Karpas-422 (cell line): ENCODE results near the gene RASL11B. TPM values are rescaled to one million over a fixed set of nuclear protein-coding genes. Genes with fewer than 3 reads are reported as not detected.

Experiments
- DNase-seq: peaks from one replicate; pipeline ENCODE4 v3.0.0-alpha.2; 2015
- H2AFZ ChIP-seq: fragments of 200-600 bp; sonication (generic); 2 replicates; pipeline ENCODE4 v1.6.1; 2014; ENCODE audit warnings: antibody characterized with exemption, low read length, mixed read lengths
- H3K27ac ChIP-seq: fragments of 200-600 bp; sonication (generic); 2 replicates; pipeline ENCODE4 v1.5.1; 2014; ENCODE audit warnings: mild to moderate bottlenecking, low read length, moderate library complexity
- H3K27me3 ChIP-seq: fragments of 200-600 bp; sonication (generic); 2 replicates; pipeline ENCODE4 v1.6.1; 2014; ENCODE audit warnings: low read length, mixed read lengths
- H3K36me3 ChIP-seq: fragments of 200-600 bp; sonication (generic); 2 replicates; pipeline ENCODE4 v1.6.1; 2014; ENCODE audit warnings: low read length, mixed read lengths; ENCODE audit not compliant: insufficient read depth
- H3K4me1 ChIP-seq: fragments of 200-600 bp; sonication (generic); 2 replicates; pipeline ENCODE4 v1.6.1; 2014; ENCODE audit warnings: mild to moderate bottlenecking, low read length, mixed read lengths
- H3K4me2 ChIP-seq: fragments of 200-600 bp; sonication (generic); 2 replicates; pipeline ENCODE4 v1.6.1; 2014; ENCODE audit warnings: low read length, low read depth, mild to moderate bottlenecking; ENCODE audit not compliant: poor library complexity, severe bottlenecking
- H3K4me3 ChIP-seq: fragments of 200-600 bp; sonication (generic); 2 replicates; pipeline ENCODE4 v1.5.1; 2014; ENCODE audit warnings: mild to moderate bottlenecking, antibody characterized with exemption, low read length, mixed read lengths
- H3K79me2 ChIP-seq: fragments of 200-600 bp; sonication (generic); 2 replicates; pipeline ENCODE4 v1.6.1; 2014; ENCODE audit warnings: mild to moderate bottlenecking, low read length, mixed read lengths
- H3K9ac ChIP-seq: fragments of 200-600 bp; sonication (generic); 2 replicates; pipeline ENCODE4 v1.6.0; 2014; ENCODE audit warnings: low read length
- H3K9me2 ChIP-seq: fragments of 200-600 bp; sonication (generic), shearing (Covaris generic); replicated peaks from 2 replicates; pipeline ENCODE4 v1.6.0; 2014; ENCODE audit warnings: mild to moderate bottlenecking, low read length, moderate library complexity; ENCODE audit not compliant: insufficient read depth
- H3K9me3 ChIP-seq: fragments of 300-700, 200-600 bp; sonication (generic); 2 replicates; pipeline ENCODE4 v1.6.1; 2014; ENCODE audit warnings: low read length, mixed read lengths
- H4K20me1 ChIP-seq: fragments of 200-600 bp; sonication (generic); 2 replicates; pipeline ENCODE4 v1.6.1; 2014; ENCODE audit warnings: mild to moderate bottlenecking, antibody characterized with exemption, low read length, low read depth; ENCODE audit not compliant: insufficient read depth
- total RNA-seq: library from RNA; depleted of rRNA; stranded (reverse); fragments of >200 nt; shearing (Covaris generic); gene quantifications from 2 replicates; pipeline ENCODE4 v1.2.3, GENCODE V29; 2014; ENCODE audit warnings: low replicate concordance; rRNA removed

Gene RASL11B, protein sequence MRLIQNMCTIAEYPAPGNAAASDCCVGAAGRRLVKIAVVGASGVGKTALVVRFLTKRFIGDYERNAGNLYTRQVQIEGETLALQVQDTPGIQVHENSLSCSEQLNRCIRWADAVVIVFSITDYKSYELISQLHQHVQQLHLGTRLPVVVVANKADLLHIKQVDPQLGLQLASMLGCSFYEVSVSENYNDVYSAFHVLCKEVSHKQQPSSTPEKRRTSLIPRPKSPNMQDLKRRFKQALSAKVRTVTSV
- total RNA-seq = not detected in 2 replicates

DNA sequence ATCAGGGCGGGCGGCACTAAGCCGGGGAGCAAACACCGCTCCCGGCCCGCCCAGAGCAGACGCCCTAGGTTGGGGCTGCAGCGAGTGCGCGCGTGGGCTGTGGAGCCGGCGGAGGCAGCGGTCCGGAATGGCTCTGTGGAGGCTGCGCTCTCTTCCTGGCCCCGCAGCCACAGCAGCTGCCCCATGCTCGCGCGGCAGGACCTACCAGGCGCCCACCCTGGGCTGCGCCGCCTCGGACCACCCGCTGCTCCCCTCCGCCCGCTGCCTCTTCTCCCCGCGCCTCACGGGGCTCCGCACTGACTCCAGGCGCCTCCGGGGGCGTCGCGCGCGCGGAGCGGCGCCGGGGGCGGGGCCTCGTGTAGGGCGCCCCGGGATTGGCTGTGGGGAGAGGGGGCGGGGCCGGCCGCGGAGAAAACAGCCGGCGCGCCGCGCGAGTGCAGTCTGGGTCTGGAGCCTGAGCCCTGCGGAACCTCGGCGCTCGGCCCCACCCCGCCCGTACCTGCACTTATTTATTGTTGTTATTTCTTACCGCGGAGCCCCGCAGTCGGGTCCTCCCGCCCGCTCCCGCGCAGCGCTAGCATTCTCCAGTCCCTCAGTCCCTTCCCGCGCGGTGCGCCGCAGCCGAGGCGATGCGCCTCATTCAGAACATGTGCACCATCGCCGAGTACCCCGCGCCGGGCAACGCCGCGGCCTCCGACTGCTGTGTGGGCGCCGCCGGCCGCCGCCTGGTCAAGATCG is at the start of gene RASL11B:
TSS of gene RASL11B (plus strand) at position 439 of the 738 bp plus-strand sequence. CDS start at position 630, 191 bp downstream.
- Histone ChIP-seq H3K4me3 (no peak within 1 kb of the TSS), H2AFZ (no peak within 1 kb of the TSS), H3K9ac (no peak within 1 kb of the TSS), H3K27me3 (no peaks in the 10 kb centered on the region), H3K4me2 (no peak within 1 kb of the TSS), H3K36me3 (no peaks in the 10 kb centered on the region), H3K9me3 (no peaks in the 10 kb centered on the region), H3K79me2 (no peaks in the 10 kb centered on the region), H3K4me1 (no peaks in the 10 kb centered on the region), H3K9me2 (no peaks in the 10 kb centered on the region), H3K27ac (no peak within 1 kb of the TSS), H4K20me1 (no peaks in the 10 kb centered on the region)
- DNase-seq = no peak

DNA sequence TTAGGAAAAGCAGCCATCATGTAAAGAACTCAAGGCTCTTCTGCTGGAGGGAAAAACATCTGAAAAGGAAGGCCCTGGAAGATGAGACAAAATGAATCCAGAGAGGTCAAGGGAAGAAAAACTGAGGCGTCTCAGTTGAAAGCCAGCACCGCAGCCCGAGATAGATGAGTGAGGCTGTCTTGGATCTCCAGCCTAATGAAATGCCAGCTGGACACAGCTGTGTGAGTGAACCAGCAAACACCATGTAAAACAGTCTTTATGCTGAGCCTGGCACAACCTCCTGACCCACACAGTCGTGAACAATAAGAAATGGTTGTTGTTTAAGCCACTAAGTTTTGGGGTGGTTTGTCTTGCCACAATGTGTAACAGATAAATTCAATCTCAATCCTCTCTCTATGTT is 48.6 kb upstream of the RASL11B start:
- Histone ChIP-seq H3K9me3 (no peaks in the 10 kb centered on the region), H2AFZ (no peak overlapping the region), H3K79me2 (no peaks in the 10 kb centered on the region), H3K4me3 (no peak overlapping the region), H4K20me1 (no peaks in the 10 kb centered on the region), H3K27me3 (no peaks in the 10 kb centered on the region), H3K9ac (no peak overlapping the region), H3K4me2 (no peak overlapping the region), H3K27ac (no peak overlapping the region), H3K4me1 (no peaks in the 10 kb centered on the region), H3K9me2 (no peaks in the 10 kb centered on the region), H3K36me3 (no peaks in the 10 kb centered on the region)
- DNase-seq = no peak

DNA sequence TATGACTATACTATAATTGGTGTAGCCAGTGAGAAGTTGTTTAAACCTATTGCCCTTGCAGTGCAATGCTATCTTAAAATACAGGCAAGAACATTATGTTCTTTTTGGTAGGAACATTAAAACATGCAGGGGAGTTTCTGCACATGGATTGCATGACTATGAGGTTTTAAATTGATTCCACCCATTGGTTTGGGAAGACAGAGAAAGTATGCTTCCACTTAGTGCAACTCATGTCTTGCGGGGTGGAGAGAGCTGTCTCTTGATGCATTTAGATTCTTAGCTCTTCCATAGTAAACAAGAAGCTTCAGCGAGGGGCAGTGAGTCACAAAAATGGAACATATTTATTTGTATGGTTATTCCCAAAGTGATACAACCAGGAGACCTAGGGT is 39.5 kb upstream of the RASL11B start:
- H3K36me3 ChIP-seq = no peaks in the 10 kb centered on the region

DNA sequence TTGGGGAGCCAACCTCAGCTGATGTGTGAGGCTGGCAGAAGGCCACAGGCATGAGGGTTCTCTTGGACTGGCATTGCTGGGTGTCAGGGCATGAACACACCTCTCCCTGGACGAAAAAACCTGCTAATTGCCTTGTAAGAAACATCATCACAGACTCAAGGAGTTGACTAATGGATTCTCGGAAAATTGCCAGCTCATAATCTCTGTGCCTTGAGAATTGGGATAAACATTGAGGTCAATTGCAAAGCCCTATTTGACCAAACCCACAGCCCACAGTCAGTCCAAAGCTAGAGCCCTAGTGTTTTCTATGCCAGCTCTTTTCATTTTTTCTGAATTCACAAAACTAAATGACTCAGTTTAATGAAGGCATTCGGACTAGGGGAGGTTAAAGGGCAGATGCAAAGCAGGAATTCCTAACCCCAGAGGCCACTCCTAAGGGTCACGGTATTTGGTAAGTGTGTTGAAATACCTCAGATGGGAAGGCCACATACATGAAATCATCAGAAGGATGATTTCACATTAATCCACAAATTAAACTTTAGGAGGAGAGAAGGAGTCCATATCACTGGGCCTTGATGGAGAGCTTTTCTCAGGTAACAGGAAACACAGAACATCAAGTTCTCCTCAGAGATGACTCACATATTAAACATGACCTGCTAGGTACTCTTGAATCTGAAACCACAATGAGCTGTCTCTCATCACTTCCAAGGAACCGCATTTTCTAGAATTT is 39.0 kb upstream of the RASL11B start:
- H3K4me2 ChIP-seq = no peak overlapping the region
- no peaks in the 10 kb centered on the region for H4K20me1 ChIP-seq
- H3K9me3 ChIP-seq = no peaks in the 10 kb centered on the region
- DNase-seq = no peak
- no peak overlapping the region for H3K9ac ChIP-seq
- no peaks in the 10 kb centered on the region for H3K9me2 ChIP-seq
- H3K4me1 ChIP-seq = no peaks in the 10 kb centered on the region
- H2AFZ ChIP-seq = no peak overlapping the region
- no peaks in the 10 kb centered on the region for H3K79me2 ChIP-seq
- H3K27ac ChIP-seq = no peak overlapping the region
- no peak overlapping the region for H3K4me3 ChIP-seq
- H3K27me3 ChIP-seq = no peaks in the 10 kb centered on the region
- H3K36me3 ChIP-seq = no peaks in the 10 kb centered on the region

More for the DNA sequence above, 39.5 kb upstream of the RASL11B start:
- H4K20me1 ChIP-seq = no peaks in the 10 kb centered on the region
- no peak overlapping the region for H2AFZ ChIP-seq
- no peak overlapping the region for H3K4me2 ChIP-seq
- no peaks in the 10 kb centered on the region for H3K79me2 ChIP-seq
- no peaks in the 10 kb centered on the region for H3K9me3 ChIP-seq
- H3K4me3 ChIP-seq = no peak overlapping the region
- no peak overlapping the region for H3K27ac ChIP-seq
- H3K27me3 ChIP-seq = no peaks in the 10 kb centered on the region
- no peak overlapping the region for H3K9ac ChIP-seq
- no peaks in the 10 kb centered on the region for H3K9me2 ChIP-seq
- DNase-seq = no peak
- no peaks in the 10 kb centered on the region for H3K4me1 ChIP-seq

DNA sequence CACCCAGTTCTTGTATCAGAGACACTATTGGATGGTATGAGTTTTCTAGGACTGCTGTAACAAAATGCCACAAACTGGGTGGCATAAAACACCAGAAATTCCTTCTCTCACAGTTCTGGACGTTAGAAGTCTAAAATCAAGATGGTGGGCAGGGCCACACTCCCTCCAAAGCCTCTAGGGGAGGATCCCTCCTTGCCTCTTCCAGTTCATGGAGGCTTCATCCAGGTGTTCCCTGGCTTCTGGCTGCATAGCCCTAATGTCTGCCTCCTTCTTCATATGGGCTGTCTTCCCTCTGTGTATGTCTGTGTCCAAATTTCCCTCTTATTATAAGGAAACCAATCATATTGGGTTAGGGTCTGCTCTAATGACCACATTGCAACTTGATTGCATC is 38.4 kb upstream of the RASL11B start:
- H2AFZ ChIP-seq = no peak overlapping the region
- H3K4me2 ChIP-seq = no peak overlapping the region
- no peak for DNase-seq
- H3K36me3 ChIP-seq = no peaks in the 10 kb centered on the region
- no peak overlapping the region for H3K4me3 ChIP-seq
- no peaks in the 10 kb centered on the region for H4K20me1 ChIP-seq
- H3K4me1 ChIP-seq = no peaks in the 10 kb centered on the region
- H3K9ac ChIP-seq = no peak overlapping the region
- H3K9me3 ChIP-seq = no peaks in the 10 kb centered on the region
- H3K79me2 ChIP-seq = no peaks in the 10 kb centered on the region
- no peaks in the 10 kb centered on the region for H3K27me3 ChIP-seq
- H3K9me2 ChIP-seq = no peaks in the 10 kb centered on the region
- no peak overlapping the region for H3K27ac ChIP-seq

DNA sequence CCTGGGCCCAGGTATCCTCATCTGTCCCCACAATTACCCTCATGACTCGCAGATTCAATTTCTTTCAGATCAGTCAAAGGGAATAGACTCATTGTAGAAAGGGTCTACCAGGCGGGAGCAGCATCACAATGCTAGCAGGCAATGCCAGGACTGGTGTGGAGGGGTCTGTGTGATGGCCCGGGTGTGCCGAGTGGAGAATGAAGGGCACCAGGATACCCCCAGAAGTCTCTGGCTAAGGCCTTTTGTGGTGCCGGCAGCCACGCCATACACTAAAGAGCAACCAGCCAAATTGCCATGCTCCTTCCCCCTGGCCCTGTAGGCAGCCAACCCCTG is 37.9 kb upstream of the RASL11B start:
- Histone ChIP-seq H3K9me2 (no peaks in the 10 kb centered on the region), H3K4me1 (no peaks in the 10 kb centered on the region), H4K20me1 (no peaks in the 10 kb centered on the region), H3K27ac (no peak overlapping the region), H3K9ac (no peak overlapping the region), H2AFZ (no peak overlapping the region), H3K9me3 (no peaks in the 10 kb centered on the region), H3K36me3 (no peaks in the 10 kb centered on the region), H3K27me3 (no peaks in the 10 kb centered on the region), H3K4me3 (no peak overlapping the region), H3K79me2 (no peaks in the 10 kb centered on the region), H3K4me2 (no peak overlapping the region)
- DNase-seq = no peak

DNA sequence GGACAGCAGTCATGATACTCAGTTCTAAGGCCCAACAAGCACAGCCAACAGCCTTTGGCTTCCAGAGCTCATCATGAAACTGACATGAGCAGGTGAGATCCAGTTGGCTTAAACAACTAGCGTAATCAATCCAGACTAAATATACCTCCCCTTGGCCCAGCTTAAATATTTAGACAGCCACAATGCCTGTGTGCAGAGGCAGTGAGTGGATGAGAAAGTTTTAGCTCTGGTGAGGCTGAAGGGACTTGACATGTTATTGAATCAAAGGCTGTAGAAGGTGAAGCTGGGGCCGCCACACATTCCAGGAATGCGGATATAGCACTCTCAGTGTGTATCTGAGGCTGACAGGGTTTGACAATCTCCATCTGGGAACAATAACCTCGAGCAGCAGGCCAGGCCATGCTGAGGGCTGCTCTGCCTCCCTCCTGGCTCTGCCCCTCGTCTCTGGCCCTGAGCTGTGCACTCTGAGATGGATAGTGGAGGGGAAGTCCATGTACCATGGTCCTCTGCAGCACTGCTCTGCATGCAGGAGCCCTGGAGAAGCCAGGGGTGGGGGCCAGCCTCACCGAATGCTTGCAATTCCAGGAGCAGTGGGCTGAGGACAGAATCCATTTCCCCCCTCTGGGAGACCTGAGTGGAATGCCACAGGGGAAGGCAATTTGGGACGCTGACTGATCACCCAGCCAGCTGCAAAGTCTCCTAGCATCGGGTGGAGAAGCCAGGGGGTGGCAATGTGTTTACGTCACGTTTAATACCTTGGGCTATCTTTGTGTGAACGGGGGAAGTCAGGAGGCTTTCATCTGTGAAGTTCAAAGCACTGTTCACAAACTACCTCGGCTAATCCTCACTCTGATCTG is 37.3 kb upstream of the RASL11B start:
- Histone ChIP-seq H3K4me1 (no peaks in the 10 kb centered on the region), H3K9ac (no peak overlapping the region), H4K20me1 (no peaks in the 10 kb centered on the region), H3K27me3 (no peaks in the 10 kb centered on the region), H3K9me3 (no peaks in the 10 kb centered on the region), H3K4me2 (no peak overlapping the region), H2AFZ (no peak overlapping the region), H3K27ac (no peak overlapping the region), H3K4me3 (no peak overlapping the region), H3K36me3 (no peaks in the 10 kb centered on the region), H3K79me2 (no peaks in the 10 kb centered on the region), H3K9me2 (no peaks in the 10 kb centered on the region)
- no peak for DNase-seq
